Measurements from ENCODE around the gene STXBP6. TPM values are rescaled to one million over a fixed set of nuclear protein-coding genes. Genes with fewer than 3 reads are reported as not detected.

STXBP6 gene
- total RNA-seq, 1 experiment from 2014 or later = not detected

DNA sequence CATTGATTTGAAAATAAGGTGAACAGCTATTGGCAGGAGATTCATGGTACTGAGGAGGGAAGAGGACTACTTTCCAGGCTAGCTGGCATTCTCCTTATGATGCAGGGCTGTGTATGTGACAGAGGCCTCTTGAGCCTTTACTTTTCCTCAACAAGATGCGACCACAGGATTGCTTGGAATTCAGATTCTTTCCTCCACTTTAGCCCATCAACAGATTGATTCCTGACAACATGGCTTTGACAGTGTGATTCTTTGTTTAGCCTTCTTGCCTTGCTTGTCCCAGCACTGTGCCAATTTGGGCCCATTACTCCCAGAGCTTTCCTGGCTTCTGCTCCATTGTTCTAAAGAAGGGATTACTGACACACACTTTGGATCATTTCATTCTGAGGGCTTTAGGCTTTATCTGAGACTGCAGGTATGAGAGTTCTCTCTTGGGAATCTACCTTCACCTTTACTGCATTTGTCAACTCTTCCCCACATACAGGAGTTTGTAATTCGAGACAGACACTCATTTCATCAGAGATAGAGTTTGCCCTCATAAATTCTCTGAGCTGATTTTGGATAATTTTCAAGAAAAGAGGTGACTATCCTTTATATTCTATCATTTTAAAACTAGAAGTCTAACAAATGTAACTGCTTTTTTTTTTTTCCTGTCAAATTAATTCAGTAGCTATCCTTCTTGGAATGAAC lies 209.6 kb downstream of the STXBP6 start:
- Histone ChIP-seq H3K9me3 (ENCODE audit: control insufficient read depth, insufficient read depth, low read depth, low read length) (no peaks in the 10 kb centered on the region), H3K27ac (ENCODE audit: low read length) (no peak overlapping the region), H3K27me3 (ENCODE audit: control insufficient read depth, insufficient read depth, low read length) (no peaks in the 10 kb centered on the region), H3K4me3 (ENCODE audit: low read depth in 2 of 2, low read length in 2 of 2) (no peak overlapping the region), H3K36me3 (ENCODE audit: control insufficient read depth, insufficient read depth, low read length) (no peaks in the 10 kb centered on the region), H3K4me1 (ENCODE audit: control insufficient read depth, insufficient read depth, low read length) (no peaks in the 10 kb centered on the region)
- ChIA-PET POLR2A (no interaction called here), CTCF (no interaction called here)
- ATAC-seq = no peak
- in situ Hi-C loops (cut with HindIII; ENCODE audit: low pct_unique_long_range_greater_than_20kb, low sequenced_read_pairs) = no loop called here
- intact Hi-C loops (cut with micrococcal nuclease; ENCODE audit: unreplicated experiment) = no loop called here
- BruUV-seq (replicated peaks) = no TSS peak
- DNase-seq (ENCODE audit: low read depth, low spot score) = no peak
- TF ChIP-seq POLR2AphosphoS5 (IDR thresholded peaks at IDR 0.05; ENCODE audit: low read depth, low read length) (no peak), SIN3A (IDR thresholded peaks at IDR 0.05; ENCODE audit: borderline replicate concordance, insufficient read depth, low read depth, low read length) (no peak), TCF7L2 (IDR thresholded peaks at IDR 0.05; ENCODE audit: low read depth, low read length) (no peak)
- TF ChIP-seq, protein P1, sequence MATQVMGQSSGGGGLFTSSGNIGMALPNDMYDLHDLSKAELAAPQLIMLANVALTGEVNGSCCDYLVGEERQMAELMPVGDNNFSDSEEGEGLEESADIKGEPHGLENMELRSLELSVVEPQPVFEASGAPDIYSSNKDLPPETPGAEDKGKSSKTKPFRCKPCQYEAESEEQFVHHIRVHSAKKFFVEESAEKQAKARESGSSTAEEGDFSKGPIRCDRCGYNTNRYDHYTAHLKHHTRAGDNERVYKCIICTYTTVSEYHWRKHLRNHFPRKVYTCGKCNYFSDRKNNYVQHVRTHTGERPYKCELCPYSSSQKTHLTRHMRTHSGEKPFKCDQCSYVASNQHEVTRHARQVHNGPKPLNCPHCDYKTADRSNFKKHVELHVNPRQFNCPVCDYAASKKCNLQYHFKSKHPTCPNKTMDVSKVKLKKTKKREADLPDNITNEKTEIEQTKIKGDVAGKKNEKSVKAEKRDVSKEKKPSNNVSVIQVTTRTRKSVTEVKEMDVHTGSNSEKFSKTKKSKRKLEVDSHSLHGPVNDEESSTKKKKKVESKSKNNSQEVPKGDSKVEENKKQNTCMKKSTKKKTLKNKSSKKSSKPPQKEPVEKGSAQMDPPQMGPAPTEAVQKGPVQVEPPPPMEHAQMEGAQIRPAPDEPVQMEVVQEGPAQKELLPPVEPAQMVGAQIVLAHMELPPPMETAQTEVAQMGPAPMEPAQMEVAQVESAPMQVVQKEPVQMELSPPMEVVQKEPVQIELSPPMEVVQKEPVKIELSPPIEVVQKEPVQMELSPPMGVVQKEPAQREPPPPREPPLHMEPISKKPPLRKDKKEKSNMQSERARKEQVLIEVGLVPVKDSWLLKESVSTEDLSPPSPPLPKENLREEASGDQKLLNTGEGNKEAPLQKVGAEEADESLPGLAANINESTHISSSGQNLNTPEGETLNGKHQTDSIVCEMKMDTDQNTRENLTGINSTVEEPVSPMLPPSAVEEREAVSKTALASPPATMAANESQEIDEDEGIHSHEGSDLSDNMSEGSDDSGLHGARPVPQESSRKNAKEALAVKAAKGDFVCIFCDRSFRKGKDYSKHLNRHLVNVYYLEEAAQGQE (IDR thresholded peaks at IDR 0.05; ENCODE audit: insufficient read depth in 1 of 2, low read depth in 2 of 2, low read length in 1 of 2) = no peak
- TF ChIP-seq, protein P2, sequence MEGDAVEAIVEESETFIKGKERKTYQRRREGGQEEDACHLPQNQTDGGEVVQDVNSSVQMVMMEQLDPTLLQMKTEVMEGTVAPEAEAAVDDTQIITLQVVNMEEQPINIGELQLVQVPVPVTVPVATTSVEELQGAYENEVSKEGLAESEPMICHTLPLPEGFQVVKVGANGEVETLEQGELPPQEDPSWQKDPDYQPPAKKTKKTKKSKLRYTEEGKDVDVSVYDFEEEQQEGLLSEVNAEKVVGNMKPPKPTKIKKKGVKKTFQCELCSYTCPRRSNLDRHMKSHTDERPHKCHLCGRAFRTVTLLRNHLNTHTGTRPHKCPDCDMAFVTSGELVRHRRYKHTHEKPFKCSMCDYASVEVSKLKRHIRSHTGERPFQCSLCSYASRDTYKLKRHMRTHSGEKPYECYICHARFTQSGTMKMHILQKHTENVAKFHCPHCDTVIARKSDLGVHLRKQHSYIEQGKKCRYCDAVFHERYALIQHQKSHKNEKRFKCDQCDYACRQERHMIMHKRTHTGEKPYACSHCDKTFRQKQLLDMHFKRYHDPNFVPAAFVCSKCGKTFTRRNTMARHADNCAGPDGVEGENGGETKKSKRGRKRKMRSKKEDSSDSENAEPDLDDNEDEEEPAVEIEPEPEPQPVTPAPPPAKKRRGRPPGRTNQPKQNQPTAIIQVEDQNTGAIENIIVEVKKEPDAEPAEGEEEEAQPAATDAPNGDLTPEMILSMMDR (IDR thresholded peaks at IDR 0.05) = no peak

DNA sequence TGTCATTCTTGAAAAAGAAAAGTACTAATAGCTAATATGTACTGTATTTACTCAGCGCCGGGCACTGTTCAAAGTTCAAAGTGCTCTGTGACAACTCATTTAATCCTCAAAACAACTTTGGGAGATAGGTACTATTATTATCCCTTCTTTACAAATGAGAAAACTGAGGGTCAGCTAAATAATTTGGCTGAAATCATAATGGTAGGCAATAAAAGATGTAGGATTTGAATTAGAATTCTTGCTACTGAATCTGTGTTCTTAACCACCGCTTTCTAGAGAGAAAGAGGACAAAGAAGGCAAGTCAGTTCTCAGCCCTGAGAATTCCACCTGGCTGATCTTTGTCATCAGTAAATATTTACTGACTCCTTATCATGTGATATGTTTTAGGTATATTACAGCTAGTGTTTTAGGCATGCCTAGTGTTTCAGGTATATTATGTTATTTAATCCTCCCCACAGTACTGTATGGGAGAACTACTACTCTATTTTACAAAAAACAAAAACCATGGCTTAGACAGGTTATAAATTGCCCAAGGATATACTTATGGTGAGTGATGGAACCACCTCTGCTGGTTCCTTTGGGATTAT lies 210.2 kb downstream of the STXBP6 start:
- in situ Hi-C loops (cut with HindIII; ENCODE audit: low pct_unique_long_range_greater_than_20kb, low sequenced_read_pairs) (no loop called here), intact Hi-C loops (cut with micrococcal nuclease; ENCODE audit: unreplicated experiment) (no loop called here)
- TF ChIP-seq, protein P2 (IDR thresholded peaks at IDR 0.05) = no peak
- TF ChIP-seq TCF7L2 (IDR thresholded peaks at IDR 0.05; ENCODE audit: low read depth, low read length) = no peak
- TF ChIP-seq SIN3A (IDR thresholded peaks at IDR 0.05; ENCODE audit: borderline replicate concordance, insufficient read depth, low read depth, low read length) = no peak
- no peak for TF ChIP-seq POLR2AphosphoS5 (IDR thresholded peaks at IDR 0.05; ENCODE audit: low read depth, low read length)
- TF ChIP-seq, protein P1 (IDR thresholded peaks at IDR 0.05; ENCODE audit: insufficient read depth in 1 of 2, low read depth in 2 of 2, low read length in 1 of 2) = no peak
- Histone ChIP-seq H3K4me3 (ENCODE audit: low read depth in 2 of 2, low read length in 2 of 2) (no peak overlapping the region), H3K27ac (ENCODE audit: low read length) (no peak overlapping the region), H3K9me3 (ENCODE audit: control insufficient read depth, insufficient read depth, low read depth, low read length) (no peaks in the 10 kb centered on the region), H3K27me3 (ENCODE audit: control insufficient read depth, insufficient read depth, low read length) (no peaks in the 10 kb centered on the region), H3K4me1 (ENCODE audit: control insufficient read depth, insufficient read depth, low read length) (no peaks in the 10 kb centered on the region), H3K36me3 (ENCODE audit: control insufficient read depth, insufficient read depth, low read length) (no peaks in the 10 kb centered on the region)
- POLR2A ChIA-PET = no interaction called here
- DNase-seq (ENCODE audit: low read depth, low spot score) (no peak), ATAC-seq (no peak)
- CTCF ChIA-PET = no interaction called here
- BruUV-seq (replicated peaks) = no TSS peak
